GM20431 (cell line): ENCODE data around the gene RPTOR.

Experiments used
- in situ Hi-C: fragments of 300-500 bp; cut with MseI, MboI; formaldehyde crosslinking; loops from one replicate; pipeline ENCODE4 v1.15.0; 2020; ENCODE audit warnings: low sequenced_read_pairs; ENCODE audit not compliant: unreplicated experiment

RPTOR gene

DNA sequence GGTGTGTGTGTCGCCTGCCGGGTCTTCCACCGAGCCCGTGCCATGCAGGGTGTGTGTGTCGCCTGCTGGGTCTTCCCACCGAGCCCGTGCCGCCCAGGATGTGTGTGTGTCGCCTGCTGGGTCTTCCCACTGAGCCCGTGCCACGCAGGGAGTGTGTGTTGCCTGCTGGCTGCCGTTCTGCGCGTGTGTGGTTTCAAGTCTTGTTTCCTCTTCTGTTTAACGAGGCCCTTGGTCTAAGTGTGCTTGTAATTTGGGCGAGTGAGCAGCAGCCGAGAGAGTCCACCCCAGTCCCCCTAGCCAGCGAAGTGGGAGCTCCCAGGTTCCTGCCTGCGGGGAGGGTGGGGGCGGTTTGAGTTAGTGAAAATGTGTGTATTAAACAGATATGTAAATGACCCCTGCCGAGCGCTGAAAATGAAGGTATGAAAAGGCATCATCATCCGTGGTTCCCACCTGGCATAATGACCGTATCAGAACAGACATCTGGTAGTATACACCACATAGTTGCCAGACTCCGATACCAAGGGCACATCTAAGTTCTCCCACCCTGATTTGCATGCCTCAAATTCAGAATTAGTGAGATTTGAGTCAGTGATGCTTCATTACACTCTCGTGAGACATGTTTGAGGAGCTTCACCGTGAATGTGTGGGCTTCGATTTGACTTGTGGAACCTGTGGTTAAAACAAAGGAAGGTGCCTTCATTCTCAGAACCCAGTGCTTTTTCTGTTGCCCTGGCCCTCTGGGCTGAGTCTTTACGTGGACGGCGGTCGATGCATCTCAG lies 332.5 kb downstream of the RPTOR start:
- in situ Hi-C loops = no loop called here

DNA sequence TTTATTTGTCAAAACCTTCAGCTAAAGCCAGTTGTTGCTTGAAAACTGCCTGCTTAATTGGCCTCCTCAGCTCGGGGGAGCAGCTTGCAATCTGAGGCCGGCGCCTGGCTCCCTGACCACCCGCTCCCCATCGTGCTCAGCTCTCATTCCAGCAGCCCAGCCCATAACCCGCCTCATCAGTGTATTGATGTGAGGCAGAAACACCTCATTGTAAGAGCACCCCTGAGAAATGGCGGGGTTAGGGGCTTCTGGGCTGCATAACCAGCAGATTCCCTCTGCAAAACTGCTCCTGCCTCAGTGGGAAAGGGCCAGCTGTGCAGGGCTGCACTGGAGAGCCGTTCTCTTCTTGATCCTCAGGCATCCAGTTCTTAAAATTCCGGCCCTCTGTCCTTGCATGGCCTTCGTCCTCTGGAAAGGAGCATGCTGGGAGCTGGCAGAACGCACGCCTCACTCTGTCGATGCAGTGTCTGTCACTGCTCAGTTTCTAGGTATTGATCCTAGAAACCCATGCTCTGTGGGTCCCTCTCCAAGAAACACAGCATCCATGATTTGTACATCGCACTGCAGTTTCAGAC lies 333.2 kb downstream of the RPTOR start:
- in situ Hi-C loops = no loop called here

DNA sequence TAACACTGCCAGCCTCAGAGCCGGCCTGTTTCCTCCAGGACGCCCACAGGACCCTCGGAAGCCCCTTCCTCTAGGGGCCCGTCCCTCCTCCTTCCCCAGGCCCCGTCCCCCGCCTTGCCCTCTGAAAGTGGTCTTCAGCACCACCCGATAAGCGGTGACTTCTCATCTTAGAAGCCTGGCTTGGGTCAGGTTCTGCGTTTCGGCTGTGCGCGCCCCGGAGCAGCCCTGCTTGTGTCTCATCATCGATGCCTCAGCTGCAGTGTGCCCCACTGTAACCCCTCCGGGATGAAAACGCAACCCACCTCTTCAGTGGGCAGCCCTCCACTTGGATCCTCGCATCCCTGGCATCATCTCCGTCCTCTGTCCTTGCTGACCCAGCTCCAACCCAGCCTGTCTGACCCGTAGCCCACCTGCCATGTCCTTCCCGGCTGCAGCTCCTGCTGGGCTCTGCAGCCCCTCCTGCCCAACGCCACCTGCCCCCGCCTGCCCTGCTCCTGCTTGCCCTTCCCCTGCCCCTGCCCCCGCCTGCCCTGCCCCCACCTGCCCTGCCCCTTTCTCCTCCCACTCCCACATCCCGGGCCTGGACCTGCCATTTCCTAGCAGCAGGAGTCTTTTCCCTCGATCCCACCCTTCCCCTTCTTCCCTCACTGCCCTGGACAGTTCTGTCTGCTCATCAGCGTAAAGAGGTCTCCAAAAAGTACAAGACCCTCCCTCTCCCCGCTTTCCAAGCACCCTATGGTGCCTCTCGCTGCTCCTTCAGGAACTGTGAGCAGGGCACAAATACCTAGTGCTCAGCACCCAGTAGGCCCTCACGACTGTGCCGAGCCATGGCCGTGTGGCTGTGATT lies 334.5 kb downstream of the RPTOR start:
- in situ Hi-C loops = no loop called here

DNA sequence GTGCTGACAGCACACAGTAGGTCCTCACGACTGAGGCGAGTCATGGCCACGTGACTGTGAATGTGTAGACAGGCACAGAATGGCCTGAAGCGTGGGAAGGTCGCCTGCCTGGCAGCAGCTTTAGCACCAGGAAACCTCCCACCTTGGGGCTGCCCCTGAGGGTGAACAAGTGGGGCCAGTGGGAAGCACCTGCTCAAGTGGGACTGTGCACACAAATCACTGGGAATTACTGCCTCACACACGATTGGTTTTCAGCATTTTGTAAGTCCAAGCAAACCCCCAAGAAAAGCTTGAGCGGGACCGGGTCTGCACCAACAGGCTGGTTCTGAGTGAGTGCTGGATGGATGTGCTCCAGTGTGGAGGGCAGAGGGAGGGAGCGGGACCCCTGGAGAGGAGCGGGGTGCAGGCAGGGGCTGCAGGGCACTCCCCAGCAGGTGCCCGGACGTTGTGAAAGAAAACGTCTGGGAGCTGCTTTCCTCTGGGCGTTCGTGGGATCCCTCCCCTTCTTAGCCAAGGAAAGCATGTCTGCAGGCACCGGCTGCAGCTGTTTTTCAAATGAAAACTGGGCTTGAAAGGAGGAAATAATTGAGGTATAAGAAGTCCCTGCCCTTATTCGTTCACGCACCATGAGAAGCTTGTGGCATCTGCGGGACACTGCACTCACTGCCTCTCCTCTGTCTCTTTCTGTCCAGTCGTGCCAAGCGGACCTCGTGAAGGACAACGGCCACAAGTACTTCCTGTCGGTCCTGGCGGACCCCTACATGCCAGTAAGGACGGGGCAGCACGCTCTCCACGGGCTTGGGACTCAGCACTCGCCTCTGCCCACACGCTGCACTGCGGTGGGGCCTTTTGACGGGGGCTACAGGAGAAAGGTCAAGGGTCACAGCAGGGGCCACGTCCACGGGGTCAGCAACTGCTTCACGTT lies 335.3 kb downstream of the RPTOR start:
- in situ Hi-C loops = no loop called here

DNA sequence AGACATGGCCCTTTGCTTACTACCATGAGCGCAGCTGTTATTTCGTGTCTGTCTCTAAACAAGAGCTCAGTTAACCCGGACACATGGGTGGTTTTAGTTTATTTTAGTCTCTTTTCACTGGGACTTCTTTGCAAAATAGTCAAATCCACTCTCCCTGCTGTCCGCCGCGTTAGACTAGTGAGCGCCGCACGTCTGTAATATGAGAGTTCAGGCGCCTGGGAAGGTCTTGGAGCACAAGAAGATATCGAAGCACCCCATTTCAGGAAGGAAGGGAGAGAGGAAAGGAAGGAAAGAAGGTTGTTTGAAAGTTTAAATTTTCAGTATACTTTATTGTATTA lies 336.0 kb downstream of the RPTOR start:
- in situ Hi-C loops = no loop called here

DNA sequence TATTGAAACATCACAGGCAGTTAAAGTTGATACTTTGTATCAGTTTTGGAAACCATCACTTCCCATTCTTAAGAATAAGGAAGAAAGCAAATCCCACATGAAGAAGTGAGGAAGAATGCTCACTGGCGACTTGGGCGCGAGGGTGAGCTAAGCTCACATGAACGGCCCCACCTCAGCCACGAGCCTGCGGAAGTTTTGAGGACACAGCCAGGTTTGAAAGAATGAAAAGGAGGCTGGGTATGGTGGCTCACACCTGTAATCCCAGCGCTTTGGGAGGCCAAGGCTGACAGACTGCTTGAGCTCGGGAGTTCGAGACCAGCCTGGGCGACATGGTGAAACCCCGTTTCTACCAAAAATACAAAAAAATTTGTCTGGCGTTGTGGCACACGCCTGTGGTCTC lies 336.7 kb downstream of the RPTOR start:
- in situ Hi-C loops = no loop called here

DNA sequence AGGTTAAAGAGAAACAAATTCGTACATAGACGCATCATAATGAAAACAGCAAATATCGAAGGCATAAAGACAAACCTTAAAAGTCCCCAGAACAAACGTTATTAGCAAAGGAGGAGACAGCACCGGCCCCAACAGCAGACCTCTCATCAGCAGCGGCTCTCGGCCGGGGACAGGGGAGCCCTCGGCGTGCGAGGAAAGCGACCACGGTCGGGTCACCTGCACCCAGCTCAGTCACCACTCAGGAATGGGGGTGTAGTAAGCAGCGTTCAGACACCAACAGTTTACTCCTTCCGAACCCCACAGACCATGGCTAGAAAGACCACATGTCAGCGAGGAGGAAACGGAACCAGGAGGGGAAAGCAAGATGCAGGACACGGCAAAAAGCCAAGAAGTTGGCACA lies 337.7 kb downstream of the RPTOR start:
- in situ Hi-C loops = no loop called here

DNA sequence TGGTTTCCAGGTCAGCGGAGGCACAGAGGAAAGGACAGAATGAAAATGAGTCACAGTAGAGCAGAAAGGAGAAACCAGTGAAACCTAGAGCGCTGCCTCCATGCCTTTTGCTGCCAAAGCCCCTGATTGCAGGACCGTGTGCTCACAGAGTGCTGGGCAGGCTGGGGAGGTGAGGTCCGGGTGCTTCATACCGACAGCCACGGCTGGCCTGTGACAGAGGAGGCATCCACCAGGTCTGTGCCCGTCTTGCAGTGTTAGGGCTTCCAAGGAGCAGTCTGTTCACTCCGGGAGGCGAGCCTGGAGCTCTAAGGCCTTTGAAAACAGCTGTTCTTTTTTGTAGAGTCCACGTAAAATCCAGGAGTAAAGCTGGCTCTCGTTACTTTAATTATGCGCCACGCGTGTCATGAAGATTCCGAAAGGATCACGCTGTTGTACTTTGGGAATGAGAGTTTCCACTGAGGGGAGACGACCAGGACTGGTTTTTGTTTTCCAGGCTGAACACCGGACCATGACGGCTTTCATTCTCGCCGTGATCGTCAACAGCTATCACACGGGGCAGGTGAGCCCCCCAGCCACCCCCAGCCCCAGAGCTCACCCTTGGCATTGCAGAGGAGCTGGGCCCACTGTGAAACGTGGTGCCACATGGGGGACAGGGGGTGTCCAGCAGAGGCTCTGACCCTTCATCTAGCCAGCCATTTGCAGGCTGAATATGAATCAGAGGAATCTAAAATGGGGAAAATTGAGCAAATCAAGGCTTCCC lies 338.5 kb downstream of the RPTOR start:
- in situ Hi-C loops = no loop called here

DNA sequence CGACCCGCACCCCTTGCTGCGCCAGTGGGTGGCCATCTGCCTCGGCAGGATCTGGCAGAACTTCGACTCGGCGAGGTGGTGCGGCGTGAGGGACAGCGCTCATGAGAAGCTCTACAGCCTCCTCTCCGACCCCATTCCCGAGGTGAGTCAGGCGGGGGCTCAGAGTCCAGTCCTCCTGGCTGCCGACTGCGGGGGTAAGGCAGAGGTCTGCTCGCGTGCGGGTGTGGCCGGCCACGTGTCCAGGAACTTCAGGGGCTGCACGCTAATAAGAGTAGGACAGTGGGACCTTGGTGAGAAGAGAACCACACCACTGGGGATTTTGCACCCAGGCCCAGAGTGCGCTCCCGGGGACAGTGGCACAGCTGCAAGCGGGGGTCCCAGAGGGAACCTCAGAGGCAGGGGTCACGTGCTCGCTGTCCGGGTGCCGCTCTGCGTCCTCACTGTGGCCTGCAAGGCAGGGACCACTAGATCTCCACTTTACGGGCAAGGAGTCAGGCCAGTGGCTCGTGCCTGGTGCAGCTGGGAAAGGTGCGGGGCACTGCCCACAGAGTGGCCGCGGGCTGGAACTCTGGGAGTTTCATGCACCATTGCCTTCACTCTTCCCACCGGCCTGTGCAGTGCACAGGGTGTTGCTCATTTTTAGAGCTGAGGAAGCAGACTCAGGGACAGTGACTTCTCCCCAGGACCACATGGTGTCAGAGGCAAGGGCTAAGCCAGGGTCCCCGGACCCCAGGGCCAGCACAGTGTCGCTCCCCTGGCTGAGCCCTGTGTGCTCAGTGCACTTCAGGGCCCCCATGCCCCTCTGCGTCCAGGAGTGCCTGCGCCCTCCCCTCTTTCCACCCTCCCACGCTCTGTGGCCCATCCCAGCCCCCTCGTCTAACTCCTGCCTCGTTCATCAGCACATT lies 339.4 kb downstream of the RPTOR start:
- in situ Hi-C loops = no loop called here

DNA sequence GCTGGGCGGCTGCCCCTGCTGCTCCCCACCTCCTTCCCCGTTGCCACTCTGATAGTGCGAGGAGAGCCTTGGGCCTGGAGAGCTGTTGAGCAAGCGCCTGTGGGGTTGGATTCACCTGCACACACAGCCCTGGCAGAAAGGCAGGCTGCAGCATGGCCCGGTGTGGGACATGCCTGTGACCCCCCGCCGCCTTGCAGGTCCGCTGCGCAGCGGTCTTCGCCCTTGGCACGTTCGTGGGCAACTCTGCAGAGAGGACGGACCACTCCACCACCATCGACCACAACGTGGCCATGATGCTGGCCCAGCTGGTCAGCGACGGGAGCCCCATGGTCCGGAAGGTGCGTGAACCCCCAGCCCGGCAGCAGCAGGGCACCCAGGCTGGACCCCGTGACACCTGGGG lies 340.2 kb downstream of the RPTOR start:
- in situ Hi-C loops = no loop called here

DNA sequence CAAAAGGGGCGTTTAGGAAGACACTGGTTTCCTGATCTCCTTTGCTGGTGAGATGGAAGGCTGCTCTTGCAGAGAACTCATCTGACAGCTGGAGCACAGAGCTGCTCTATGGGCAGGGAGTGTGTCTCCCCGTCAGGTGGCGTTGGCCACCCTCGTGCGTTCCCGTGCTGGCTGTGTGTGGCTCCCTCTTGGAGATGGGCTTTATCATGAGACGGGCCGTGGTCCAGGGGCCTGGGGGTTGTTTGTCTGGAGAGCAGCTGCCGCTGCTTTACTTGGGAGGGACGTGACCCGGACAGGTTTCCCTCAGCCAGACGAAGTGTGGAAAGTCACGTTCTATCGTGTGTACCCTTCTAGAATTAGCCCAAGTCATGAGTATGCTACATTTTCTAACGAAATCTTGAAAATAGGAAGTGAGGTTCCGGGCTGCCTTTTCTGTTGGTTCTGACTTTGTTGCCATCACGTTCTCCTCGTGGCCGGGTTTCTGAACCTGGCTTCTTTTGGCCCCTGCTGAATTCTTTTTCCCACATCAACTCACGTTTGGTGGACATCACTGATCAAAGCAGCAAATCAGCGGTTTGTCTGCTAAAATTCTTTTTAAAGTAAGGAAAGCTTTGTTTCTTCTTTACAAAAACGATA lies 341.4 kb downstream of the RPTOR start:
- in situ Hi-C loops = no loop called here

DNA sequence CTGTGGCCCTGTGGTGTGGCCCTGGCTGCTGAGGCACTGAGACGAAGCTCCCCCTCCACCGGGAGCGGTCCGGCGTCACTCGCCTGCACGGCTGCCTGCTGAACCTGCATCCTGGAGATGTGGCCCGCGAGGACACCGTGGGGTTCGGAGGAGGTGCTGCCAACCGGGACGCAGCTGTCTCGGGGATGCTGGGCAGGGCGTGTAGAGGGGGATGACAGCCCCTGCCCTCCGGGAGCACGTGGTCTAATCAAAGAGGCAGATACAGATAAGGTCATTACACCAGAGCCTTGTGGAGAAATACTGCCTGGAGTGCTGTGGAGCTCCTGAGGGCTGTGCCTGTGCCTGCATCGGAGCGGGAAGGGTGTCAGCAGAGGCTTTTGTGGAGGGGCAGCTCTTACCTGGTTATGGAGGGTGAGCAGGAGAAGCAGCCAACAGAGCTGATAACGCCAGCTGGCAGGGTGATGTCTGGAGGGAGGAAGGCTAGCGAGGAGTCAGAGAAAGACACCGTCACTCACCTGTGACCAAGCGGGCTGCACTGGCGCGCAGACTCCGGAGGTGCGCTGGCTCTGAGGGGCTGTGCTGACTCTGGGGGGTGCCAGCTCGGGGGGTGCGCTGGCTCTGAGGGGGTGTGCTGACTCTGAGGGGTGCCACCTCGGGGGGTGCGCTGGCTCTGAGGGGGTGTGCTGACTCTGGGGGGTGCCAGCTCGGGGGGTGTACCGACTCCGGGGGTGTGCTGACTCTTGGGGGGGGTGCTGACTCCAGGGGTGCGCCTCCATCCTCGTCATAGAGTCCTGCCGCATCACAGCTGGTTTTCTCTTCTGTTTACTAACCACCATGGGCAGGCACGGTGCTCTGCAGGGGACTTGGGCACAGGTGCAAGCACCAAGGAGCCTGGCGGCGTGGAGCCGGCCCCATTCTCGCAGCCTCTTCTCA lies 342.3 kb downstream of the RPTOR start:
- in situ Hi-C loops = no loop called here

DNA sequence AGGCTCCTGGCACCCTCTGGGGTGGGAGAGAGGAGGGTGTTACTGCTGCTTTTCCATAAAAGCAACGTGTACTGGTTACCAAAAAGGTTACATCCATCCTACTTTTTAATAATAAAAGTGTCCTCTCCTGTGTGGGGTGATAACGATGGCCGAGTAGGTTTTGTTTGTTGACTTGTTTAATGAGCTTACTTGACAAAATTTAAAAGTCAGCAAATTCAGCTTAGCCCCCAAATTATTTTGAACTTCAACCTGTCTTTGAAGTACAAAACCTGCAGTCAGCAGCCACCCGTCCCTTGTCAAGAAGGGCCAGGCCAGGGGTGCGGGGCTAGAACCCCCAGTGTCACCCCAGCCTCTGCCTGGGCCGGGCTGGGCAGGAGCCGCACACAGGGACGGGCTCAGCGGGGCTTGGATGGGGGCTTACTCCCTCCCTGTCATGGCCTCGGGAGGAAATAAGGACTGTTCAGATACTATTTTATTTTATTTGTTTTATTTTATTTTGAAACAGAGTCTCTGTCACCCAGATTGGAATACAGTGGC lies 343.1 kb downstream of the RPTOR start:
- in situ Hi-C loops = no loop called here

DNA sequence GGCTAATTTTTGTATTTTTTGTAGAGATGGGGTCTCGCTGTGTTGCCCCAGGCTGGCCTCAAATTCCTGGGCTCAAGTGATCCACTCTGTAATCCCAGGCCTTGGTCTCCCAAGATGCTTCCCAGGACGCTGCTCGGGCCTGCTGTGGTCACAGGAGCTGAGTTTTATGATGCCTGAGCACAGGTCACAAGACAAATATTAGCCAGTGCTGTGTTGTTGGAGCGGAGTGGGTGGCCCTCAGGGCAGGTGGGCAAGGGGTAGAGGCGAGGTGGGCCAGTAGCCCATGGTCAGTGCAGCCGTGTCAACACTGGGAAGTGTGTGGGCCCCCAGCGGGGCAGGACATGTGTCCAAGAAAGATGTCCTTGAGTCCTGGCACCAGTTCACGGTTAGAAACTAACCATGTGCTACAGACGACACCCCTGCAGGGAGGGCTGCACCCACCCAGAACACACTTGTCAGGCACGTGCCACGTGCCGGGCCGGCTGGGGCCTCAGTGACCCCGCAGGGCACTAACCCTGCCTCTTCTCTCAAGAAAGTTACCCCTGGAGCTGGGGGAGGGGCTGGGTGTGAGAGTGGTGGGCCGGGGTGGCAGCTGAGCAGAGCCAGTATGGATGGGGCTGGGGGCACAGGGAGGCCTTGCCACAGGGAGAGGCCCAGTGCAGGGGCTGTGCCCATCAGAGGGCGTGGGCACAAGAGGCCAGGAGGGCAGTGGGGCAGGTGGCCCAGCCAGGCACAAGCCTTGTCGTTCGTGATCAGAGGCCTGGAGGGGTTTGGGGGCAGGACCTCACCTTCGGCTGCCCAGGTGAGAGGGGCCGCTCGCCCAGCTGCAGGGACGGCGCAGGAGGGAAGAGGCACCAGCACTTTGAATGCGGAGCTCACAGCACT lies 343.9 kb downstream of the RPTOR start:
- in situ Hi-C loops = no loop called here

DNA sequence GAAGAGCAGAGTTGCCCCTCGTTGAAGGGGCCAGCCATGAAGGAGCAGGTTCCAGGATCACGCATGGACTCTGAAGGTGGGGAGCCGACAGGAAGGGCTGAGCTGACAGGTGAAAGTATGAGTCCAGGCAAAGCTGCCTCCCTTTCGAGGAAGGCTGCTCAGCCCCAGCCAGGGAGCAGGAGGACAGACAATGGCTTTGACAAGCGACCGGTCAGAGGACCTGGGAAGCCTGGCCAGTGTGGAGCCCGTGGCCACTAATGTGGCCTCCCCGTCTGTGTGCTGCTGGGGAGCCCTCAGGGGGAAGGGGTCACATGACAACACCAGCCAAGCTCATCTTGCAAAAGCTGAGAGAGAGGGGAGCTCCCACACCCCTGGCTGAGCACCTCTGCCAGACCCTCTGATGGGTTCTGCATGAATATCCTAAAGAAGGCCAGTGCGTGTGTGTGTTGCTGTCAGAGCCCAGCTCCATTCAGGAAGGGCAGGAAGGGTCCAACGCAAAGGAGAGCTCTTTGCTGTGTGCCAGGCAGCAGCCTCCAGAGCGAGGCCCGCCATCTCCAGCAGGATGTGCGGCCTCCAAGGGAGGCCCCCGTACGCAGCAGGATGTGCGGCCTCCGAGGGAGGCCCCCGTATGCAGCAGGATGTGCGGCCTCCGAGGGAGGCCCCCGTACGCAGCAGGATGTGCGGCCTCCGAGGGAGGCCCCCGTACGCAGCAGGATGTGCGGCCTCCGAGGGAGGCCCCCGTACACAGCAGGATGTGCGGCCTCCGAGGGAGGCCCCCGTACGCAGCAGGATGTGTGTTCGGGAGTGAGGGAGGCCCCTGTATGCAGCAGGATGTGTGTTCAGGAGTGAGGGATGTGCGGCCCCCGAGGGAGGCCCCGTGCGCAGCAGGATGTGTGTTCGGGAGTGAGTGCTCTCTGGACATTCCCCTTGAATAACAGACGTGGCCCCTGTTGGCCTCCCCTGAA lies 344.9 kb downstream of the RPTOR start:
- in situ Hi-C loops = no loop called here
